Glomerular visceral epithelial cell (primary cell): ENCODE measurements around the gene ZSCAN25.
"Not testable (repeated sequence)": the region's sequence is repeated elsewhere in the genome, so short reads cannot be mapped to it uniquely, and the experiment has no call there.

Experiments used
- DNase-seq: peaks from one replicate; pipeline ENCODE4 v3.0.0-alpha.2; 2016; ENCODE audit errors: extremely low spot score

ZSCAN25 gene

DNA sequence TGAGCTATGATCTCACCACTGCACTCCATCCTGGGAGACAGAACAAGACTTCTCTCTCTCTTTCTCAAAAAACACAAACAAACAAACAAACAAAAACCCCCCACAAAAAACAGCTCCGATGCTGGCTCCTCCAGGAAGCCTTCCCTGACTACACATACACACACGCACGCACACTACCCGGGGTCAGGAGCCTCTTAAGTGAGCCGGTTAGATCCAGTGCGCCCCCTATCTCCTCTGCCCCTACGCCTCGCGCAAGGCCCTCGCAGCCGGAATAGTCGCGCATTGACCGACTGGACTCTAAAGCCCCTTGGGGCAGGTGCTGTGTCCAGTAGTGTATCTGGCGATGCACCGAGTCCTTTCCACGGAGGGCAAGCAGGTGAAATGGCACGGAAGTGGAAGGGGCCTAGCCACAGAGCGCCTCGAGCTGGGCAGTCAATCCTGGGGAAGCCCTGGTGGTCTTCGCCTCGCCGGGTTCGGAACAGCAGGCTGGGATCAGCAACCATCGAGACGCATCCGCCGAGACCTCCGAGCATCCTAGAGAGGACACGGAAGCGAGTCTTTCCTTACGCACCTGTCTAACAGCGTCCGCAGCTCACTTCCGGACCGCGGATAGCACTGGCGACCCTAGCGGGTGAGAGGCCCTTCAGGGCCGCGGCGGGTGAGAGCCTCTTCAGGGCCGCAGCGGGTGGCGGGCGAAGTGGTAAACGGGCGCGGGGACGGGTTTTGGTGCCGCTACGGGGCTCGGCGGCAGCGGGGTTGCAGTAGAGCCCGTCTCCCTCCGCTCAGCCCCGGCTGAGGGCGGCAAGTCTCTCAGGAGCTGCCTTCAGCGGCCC, at the start of gene ZSCAN25:
Gene ZSCAN25 (plus strand): TSS at position 588 of the 833 bp plus-strand sequence. CDS start 2,661 bp downstream, outside the sequence.
- peak; percentile 91 for DNase-seq

DNA sequence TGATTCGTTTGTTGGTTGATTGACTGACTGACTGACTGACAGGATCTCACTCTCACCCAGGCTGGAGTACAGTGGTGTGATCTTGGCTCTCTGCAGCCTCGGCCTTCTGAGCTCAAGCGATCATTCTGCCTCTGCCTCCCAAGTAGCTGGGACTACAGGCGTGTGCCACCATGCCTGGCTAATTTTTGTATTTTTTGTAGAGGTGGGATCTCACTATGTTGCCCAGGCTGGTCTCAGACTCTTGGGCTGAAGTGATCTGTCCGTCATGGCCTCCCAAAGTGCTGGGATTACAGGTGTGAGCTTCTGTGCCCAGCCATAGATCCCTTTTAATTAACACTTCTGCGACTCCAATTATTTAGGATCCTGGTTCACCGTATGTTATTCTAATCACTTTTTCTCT, 48.0 kb upstream of the ZSCAN25 start:
- not testable (repeated sequence) for DNase-seq

- no peak for DNase-seq
These were observed 45.0 kb upstream of the ZSCAN25 start for GRCh38 chr7:99571768-99572167.

- no peak for DNase-seq
These were observed 43.5 kb upstream of the ZSCAN25 start for GRCh38 chr7:99573257-99573656.

DNA sequence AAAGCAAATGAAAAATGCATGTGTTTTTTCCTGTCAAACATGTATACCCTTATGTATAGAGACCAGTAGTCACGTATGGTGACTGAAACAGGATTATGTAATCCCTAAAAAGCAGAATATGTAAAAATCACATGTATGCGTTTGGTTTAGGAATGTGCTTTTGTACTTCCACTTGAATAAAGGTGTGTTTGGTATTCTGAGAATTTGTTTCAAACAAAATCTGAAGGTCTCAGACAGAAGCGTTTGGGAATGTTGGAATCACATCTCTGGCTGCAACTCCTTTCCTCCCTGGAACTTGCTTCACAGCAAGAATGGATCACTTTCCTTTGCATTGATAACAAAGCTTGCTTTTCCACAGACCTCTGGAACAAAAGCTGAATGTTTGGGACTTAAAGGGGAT, 40.5 kb upstream of the ZSCAN25 start:
- no peak for DNase-seq

DNA sequence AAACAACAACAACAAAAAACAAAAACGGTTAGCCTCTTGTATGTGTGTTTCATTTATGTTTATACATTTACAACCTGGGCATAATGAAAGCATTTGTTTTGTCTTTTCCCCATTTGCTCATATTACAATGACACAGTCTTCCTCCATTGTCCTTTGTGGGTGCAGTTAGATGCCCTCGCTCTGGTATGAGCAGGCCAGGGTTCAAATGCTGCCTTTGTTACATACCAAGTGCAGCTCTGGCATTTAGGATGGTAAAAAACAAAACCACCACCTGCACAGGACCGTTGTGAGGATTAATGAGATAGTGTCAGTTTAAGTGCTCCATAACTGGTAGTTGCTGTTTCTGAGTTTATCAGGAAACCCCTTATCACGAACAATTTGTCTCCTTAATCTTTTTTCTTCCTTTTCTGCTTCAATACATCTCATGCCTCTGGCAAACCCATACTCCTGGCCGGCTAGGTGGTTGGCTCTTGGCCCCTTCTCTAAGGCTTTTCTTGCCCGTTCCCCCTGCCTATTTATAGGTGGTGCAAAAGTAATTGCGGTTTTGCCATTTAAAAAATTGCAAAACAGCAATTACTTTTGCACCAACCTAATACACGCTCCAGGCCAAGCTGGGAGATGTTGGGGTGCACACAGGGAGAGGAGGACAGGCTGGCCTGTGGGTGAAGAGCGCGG, 37.3 kb upstream of the ZSCAN25 start:
- no peak for DNase-seq

DNA sequence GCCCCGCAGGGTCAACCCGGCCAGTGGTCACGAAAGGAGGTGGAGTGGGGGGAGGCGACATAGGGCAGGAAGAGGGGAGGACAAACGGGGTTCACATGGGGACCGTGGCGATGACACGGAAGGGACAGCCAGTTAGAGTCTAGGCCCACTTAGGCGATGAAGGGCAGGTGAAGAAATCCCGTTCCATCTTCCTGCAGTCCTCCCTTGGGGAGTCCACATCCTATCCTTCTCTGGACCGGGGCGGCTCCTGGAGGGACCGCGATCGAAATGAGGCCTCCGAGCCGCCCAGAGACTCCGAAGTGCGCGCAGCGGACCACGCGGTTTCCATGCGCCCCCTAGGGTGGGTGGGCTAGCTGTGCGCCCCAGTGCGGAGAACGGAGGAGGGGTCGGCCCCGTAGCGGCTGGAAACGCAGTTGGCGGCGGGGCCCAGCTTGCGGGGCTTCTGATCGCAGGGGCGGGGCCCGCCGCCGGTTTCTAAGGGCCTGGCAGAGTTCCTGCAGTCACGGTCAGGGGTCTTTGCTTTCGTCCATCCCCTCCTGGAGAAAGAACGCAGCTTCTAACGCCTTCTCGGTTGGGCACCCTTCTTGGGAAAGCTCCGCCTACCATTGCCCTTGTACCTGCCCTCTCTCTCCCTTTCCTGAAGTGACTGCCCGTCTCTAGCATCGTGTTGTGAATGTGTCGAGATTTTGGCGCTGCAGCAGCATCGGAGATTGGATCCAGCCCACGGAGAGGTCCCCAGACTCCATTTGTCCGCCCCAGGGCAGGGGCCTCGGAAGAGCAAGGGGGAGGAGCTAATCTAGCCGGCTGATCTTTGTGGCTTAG, 36.6 kb upstream of the ZSCAN25 start:
- DNase-seq = no peak

DNA sequence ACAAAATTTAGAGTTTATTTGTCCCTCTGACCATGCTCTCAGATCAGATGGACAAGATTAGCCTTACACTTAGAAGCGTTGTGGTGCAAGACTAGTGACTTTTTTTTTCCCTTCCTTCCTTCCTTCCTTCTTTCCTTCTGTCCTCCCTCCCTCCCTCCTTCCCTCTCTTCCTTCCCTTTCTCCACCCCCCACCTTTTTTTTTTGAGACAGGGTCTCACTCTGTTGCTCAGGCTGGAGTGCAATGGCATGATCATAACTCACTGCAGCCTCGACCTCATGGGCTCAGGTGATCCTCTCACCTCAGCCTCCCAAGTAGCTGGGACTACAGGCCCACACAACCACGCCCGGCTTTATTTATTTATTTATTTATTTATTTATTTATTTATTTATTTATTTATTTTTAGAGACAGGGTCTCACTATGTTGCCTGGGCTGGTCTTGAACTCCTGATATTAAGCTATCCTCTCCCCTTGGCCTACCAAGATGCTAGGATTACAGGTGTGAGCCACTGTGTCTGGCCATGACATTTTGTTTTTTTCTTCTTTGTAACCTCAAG, 35.9 kb upstream of the ZSCAN25 start:
- not testable (repeated sequence) for DNase-seq

GRCh38 chr7:99588868-99589267, 27.9 kb upstream of the ZSCAN25 start:
- DNase-seq = no peak

GRCh38 chr7:99594948-99595745, 21.6 kb upstream of the ZSCAN25 start:
- DNase-seq = no peak

- no peak for DNase-seq
These were observed 20.3 kb upstream of the ZSCAN25 start for GRCh38 chr7:99596408-99596955.

GRCh38 chr7:99597762-99598501, 18.8 kb upstream of the ZSCAN25 start, which contains the start of gene TMEM225B:
Gene TMEM225B (plus strand): TSS chr7:99598267. CDS start chr7:99604389, 6,122 bp downstream.
- no peak for DNase-seq

DNA sequence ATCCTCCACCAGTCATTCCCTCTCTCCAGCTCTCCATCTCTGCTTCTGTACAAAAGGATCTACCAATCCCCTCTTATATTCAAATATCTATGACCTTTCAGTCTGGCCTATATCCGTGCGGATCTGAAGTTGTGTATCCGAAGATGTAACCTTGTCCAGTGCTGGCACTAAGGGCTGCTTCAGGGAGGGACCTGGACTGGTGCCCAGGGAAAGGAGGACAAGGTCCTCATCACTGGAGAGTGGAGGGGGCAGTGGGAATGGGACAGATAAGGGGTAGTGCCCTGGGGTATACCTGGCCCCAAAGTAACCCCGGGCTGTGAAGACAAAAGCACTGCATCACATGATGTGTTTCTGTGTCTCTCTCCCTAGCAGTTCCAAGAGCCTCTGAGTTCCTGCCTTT, 16.9 kb upstream of the ZSCAN25 start:
- DNase-seq = no peak

GRCh38 chr7:99601656-99602310, 15.0 kb upstream of the ZSCAN25 start:
- no peak for DNase-seq

- no peak for DNase-seq
These were observed 11.2 kb upstream of the ZSCAN25 start for GRCh38 chr7:99605527-99605926.

- DNase-seq = no peak
These were observed 10.2 kb upstream of the ZSCAN25 start for GRCh38 chr7:99606531-99606930.

DNA sequence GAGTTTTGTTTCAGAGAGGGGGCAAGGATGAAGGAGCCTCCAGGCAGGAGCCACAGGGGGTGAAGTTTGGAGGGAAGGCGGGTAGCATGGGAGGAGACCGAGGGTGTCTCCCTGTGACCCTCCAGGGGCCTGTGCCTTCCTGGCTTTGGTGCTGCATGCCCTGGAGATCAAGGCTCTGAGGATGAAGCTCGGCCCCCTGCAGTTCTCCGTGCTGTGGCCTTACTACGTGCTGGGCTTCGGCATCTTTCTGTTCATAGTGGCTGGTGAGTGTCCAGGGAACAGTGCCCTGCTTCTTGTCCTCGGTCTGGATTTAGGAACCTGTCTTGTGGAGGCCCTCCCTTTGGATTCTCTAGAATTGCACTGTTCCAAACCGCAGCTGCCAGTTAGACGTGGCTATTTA, 9.2 kb upstream of the ZSCAN25 start:
- DNase-seq = no peak

DNA sequence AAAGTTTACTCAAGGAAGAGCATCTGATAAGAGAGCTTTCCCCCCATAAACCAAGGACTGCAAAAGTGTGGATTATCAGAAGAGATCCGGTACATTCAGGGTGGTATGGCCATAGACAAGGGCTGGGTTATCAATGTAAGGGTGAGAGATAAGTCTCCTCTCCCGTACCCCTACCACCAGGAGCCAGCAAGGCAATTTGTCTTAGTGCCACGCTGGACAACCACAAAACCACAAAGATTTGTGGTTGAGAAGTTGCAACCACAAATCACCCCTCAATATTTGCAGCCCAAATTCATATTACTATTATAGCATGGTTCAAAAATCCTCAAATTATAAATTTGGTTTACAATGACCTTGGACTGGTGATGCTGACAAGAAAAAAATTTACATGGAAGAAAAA, 2.3 kb upstream of the ZSCAN25 start:
- DNase-seq = no peak

DNA sequence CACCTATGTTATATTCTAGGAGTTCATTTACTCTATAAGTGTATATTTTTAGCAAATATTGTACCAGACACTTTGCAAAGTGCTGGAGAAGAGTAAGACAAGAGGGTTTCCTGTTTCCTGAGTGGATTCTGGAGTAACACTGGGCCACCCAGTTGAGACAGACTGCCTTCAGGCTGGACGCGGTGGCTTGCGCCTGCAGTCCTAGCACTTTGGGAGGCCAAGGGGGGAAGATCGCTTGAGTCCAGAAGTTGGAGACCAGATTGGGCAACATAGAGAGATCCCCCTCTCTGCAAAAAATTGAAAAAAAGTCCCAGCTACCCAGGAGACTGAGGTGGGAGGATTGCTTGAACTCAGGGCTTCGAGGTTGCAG, 772 bp upstream of the ZSCAN25 start:
- no peak for DNase-seq
